Central memory CD8-positive, alpha-beta T cell (primary cell): ENCODE results near the gene HMGCL.
"Not testable (repeated sequence)": the region's sequence is repeated elsewhere in the genome, so short reads cannot be mapped to it uniquely, and the experiment has no call there.

Experiments used
- ATAC-seq: fragments of 150-1000 bp; cut with Tn5 transposase; replicated peaks from 2 replicates; pipeline ENCODE4 v1.10.0; 2022; ENCODE audit warnings: mild to moderate bottlenecking, moderate FRiP score, moderate number of reproducible peaks; ENCODE audit not compliant: poor library complexity, severe bottlenecking; ENCODE audit errors: extremely low read depth
- DNase-seq, 2 donors: peaks; one replicate each; pipeline ENCODE4 v3.0.0; 2021; ENCODE audit warnings: low spot score in 2 of 2
- H3K27ac Mint-ChIP-seq: one replicate; pipeline ENCODE4 v1.8.0; 2022; ENCODE audit warnings: low read depth, mild to moderate bottlenecking, moderate library complexity, mixed read lengths
- H3K27me3 Mint-ChIP-seq: one replicate; pipeline ENCODE4 v1.8.0; 2022; ENCODE audit warnings: mixed read lengths
- H3K36me3 Mint-ChIP-seq: one replicate; pipeline ENCODE4 v1.8.0; 2022; ENCODE audit warnings: mild to moderate bottlenecking, moderate library complexity, mixed read lengths; ENCODE audit not compliant: insufficient read depth
- H3K4me1 Mint-ChIP-seq: one replicate; pipeline ENCODE4 v1.8.0; 2022; ENCODE audit warnings: mixed read lengths
- H3K4me3 Mint-ChIP-seq: one replicate; pipeline ENCODE4 v1.8.0; 2022; ENCODE audit warnings: mild to moderate bottlenecking, moderate library complexity, mixed read lengths
- H3K9me3 Mint-ChIP-seq: one replicate; pipeline ENCODE4 v1.8.0; 2022; ENCODE audit warnings: mixed read lengths

The HMGCL gene

DNA sequence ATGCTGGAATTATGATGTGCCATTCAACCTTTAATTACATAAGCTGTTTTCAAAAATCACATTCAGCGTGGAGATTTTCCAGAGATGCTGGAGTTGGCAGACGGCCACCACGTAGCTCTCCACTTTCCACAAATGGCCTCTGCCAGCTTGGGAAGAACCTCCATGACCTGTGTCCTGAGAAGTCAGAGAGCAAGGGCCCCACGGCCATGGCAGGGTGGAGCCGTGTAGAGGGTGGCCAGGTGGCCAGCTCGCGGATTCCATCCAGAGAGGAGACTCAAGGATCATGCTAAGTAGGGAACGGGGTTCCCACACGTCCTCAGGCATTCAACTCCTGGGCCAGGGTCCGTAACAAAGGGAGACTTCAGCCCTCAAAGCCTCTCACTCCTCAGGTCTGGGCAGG lies 23.4 kb downstream of the HMGCL start:
- no peak for ATAC-seq
- Mint-ChIP-seq H3K36me3 (peaks cover 6% of the 10 kb centered on the region), H3K9me3 (no peaks in the 10 kb centered on the region), H3K4me3 (peak overlapping the region; percentile 84), H3K4me1 (peaks cover 19% of the 10 kb centered on the region), H3K27me3 (no peaks in the 10 kb centered on the region), H3K27ac (no peak overlapping the region)
- no peak for DNase-seq

DNA sequence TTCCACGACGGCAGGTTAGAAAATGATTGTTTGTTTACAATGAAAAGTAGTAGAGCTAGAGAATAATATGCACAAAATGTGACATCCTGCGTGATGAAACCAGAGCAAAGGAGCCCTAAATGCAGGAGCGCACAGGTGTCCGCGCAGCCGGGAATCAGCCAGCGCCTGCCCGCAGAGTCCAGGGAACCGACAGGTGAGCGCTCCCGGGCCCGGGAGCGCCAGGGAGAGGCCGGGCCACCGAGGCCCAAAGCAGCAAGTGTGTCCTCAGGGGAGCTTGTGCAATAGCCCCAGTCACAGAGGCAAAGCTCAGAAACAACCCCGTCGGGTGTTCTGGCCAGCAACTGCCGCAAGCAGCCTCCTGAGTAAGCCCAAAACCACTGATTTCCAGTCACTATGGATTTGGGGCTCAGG lies 23.9 kb downstream of the HMGCL start:
- H3K36me3 Mint-ChIP-seq: peaks cover 6% of the 10 kb centered on the region

DNA sequence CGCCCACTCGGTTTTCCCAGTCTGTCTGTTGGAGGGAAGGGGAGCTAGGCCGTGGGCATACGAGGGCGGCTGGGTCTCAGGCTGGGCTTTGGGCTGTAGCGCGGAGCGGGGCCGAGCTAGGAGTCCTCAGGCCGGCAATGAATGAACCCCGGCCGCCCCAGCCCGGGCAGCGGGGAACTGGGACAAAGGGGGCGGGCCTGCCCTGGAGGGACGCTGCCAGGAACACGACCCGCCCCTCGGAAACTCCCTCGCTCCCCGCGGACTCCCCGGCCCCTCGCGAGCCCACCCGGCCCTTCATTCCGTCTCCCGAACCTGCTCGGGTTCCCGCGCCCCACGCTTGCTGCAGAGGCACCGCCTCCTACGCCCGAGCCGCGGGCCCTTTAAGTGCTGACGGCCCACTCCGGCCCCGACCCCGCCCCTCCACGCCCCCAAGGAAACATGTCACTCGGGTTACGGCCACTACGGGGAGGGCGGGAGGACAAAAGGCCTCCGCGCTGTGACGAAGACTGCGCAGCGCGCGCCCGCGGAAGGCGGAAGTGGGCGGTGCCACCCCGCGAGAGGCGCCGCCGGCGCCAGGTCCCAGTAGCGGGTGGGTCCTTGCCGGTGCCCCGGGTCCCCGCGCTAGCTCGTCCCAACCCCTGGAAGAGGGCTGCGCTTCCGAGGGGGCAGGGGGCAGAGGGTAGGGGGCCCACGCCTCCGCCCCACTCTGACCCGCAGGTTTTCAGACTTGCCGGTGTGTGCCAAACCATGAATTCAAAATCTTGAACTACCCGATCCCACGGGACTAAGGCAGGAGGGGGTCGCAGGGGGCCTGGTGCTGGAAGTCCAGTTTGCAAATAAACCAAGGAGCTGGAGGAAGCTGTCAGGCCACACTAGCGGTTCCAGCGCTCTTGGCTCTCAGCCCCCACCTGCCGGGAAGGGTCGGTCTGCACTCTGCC lies 24.6 kb downstream of the HMGCL start, which contains the start of gene GALE:
Gene GALE (minus strand): TSS at position 355 of the 938 bp plus-strand sequence. CDS start 1,747 bp downstream, outside the sequence.
- H3K9me3 Mint-ChIP-seq: no peaks in the 10 kb centered on the region
- peaks cover 6% of the 10 kb centered on the region for H3K36me3 Mint-ChIP-seq
- peak within 1 kb of the TSS; percentile 84 for H3K4me3 Mint-ChIP-seq
- ATAC-seq: peak; percentile 91
- peak; percentile 85 to 92 for DNase-seq
- no peaks in the 10 kb centered on the region for H3K27me3 Mint-ChIP-seq
- peaks cover 19% of the 10 kb centered on the region for H3K4me1 Mint-ChIP-seq
- H3K27ac Mint-ChIP-seq: peak within 1 kb of the TSS; percentile 67

More for the DNA sequence above, 23.9 kb downstream of the HMGCL start:
- Mint-ChIP-seq H3K4me1 (peaks cover 19% of the 10 kb centered on the region), H3K27me3 (no peaks in the 10 kb centered on the region), H3K27ac (peak overlapping the region; percentile 67), H3K4me3 (peak overlapping the region; percentile 84), H3K9me3 (no peaks in the 10 kb centered on the region)
- DNase-seq (no peak), ATAC-seq (no peak)

DNA sequence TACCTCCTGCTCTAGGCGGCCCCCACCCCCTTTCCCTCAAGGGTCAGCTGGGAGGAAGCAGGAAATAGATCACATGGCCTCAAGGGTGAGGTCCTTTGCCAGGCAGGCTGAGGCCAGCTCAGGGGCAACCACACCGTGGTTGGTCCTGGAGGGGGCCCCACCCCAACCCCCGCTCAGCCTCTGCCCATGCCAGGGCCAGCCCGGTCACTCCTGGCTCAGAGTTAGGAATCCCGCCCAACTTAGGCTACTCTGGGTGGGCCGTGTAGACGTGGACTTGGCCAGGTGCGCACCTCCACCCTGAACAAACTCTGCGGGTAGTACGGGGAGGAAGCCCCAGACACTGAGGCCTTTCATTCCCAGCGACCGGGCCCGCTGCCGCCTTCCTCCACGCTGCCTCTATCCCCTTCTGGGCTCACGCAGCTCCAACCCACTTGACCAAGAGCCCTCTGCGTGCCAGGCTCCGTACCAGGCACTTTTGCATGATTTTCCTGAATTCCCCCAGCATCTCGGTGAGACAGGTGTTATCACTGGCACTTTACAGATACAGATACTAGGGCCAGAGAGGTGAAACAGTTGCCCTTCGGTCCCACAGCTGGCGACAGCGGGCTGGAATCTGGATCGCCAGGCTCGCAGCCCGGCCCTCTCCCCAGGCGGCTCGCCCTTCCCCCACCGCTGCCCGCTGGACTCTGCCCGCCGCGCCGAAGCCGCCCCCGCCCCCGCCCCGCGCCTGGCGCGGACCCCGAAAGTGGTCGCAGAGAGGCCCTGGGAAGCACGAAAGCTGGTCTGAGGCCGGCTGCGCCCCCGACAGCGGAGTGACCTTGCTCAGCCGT lies 25.4 kb downstream of the HMGCL start:
- ATAC-seq: no peak

DNA sequence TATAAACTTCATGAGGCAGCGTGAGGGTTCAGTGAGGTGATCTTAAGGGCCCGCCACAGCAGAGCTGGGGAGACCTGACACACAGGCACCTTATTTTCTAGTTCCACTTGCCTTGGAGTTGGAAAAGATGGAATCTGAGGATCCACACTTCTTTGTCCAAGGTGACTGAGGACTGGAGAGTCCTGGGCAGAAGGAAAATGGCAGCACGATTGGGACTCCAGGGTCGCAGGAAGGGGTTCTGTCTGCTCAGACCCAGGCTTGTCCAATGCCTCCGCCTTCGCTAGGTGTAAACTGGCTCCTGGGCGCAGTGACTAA lies 26.0 kb downstream of the HMGCL start:
- Mint-ChIP-seq H3K36me3 (peaks cover 7% of the 10 kb centered on the region), H3K4me3 (peak overlapping the region; percentile 84), H3K4me1 (peaks cover 19% of the 10 kb centered on the region), H3K27me3 (no peaks in the 10 kb centered on the region), H3K9me3 (no peaks in the 10 kb centered on the region), H3K27ac (peak overlapping the region; percentile 1)
- no peak for DNase-seq
- ATAC-seq: no peak

More for the DNA sequence above, 25.4 kb downstream of the HMGCL start:
- Mint-ChIP-seq H3K4me3 (peak overlapping the region; percentile 84), H3K9me3 (no peaks in the 10 kb centered on the region), H3K4me1 (peaks cover 19% of the 10 kb centered on the region), H3K27me3 (no peaks in the 10 kb centered on the region), H3K36me3 (peaks cover 8% of the 10 kb centered on the region), H3K27ac (peak overlapping the region; percentile 67)
- no peak for DNase-seq

DNA sequence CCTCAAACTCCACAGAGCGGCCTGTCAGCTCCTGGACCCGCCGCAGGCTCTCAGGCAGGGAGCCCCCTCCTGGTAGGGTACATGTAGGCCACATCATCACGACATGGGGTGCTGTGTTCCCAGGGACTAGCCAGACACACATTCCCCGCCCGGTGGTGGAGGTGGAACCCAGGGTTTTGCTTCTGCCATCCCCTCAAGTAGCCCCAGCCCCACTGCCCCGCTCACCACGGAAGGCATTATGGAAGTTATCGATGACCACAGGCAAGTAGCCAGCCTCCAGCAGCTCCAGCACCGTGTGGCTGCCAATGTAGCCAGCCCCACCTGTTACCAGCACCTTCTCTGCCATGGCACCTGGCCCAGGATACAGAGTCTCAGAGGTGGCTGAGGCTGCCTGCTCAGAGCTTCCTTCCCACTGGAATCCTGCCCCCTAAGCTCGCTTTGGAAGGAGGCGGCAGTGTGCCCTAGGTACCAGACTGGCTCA lies 26.5 kb downstream of the HMGCL start:
- H3K9me3 Mint-ChIP-seq: no peaks in the 10 kb centered on the region
- H3K27ac Mint-ChIP-seq: peak overlapping the region; percentile 41

DNA sequence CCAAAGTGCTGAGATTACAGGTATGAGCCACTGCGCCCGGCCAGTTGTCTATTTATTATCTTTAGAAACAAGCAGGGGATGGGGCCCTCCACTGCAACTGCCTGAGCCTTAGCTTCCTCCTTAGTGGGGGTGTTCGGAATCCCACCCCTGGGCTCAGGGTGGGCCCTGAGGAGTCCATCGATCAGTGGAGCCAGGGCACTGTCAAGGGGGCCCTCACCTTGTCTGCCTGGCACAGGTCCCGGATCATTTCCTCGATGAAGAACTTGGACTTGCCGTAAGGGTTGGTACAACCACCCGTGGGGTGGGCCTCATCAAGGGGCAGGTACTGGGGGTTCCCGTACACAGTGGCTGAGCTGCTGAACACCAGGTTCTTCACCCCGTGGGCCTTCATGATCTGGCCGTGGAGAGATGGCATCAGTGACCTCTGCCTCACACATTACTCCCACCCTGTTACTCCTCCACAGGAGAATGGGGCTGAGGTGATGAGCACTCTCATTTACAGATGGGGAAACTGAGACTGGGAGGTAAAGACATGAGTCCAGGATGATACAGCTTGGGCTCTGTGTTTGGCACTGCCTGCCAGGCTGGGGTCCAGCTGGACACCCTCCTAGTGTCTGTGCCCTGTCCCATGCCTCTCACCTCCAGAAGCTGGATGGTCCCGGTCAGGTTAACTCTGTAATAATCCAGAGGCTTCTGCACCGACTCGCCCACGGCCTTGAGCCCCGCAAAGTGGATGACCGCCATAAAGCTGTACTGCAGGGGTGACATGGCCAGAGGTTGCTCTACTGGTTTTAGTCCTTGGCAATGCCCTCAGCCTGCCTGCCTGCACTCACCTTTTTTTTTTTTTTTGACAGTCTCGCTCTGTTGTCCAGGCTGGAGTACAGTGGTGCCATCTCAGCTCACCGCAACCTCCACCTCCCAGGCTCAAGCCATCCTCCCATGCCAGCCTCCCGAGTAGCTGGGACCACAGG lies 27.5 kb downstream of the HMGCL start:
- Mint-ChIP-seq H3K9me3 (no peaks in the 10 kb centered on the region), H3K4me1 (peaks cover 24% of the 10 kb centered on the region), H3K27ac (no peak overlapping the region), H3K27me3 (no peaks in the 10 kb centered on the region), H3K4me3 (no peak overlapping the region), H3K36me3 (peaks cover 13% of the 10 kb centered on the region)
- no peak for ATAC-seq
- no peak for DNase-seq

More for the DNA sequence above, 26.5 kb downstream of the HMGCL start:
- H3K36me3 Mint-ChIP-seq: peaks cover 7% of the 10 kb centered on the region
- ATAC-seq (no peak), DNase-seq (no peak)
- no peak overlapping the region for H3K4me3 Mint-ChIP-seq
- no peaks in the 10 kb centered on the region for H3K27me3 Mint-ChIP-seq
- H3K4me1 Mint-ChIP-seq: peaks cover 19% of the 10 kb centered on the region

DNA sequence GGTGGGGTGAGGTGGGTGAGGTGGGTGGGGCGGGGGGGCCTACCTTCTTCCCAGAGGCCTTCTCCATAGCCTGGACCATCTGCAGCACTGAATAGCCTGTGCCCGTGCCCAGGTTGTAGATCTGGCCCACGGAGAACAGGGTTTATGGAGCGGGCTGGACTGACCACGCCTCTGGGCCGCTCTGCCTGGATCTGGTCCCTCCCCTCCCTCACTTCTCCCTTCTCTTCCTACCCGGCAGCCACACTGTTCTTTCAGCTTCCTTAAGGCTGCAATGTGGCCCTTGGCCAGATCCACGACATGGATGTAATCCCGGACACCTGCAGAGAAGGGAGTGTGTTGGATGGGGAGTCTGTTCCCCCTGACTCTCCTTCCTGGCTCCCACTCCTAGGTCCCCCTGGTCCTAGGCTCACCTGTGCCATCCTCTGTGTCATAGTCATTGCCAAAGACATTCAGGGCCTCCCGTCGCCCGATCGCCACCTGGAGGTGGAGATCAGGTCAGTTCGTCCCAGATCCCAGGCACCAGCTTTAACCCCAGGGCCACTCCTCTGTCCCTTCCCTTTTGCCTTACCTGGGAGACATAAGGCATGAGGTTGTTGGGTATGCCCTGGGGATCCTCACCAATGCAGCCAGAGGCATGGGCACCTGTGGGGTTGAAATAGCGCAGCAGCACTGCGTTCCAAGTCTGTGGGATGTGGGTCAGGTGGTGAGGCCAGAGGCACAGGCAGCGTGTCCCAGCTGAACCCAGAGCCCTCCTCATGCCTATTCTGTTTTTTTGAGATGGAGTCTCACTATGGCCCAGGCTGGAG lies 28.6 kb downstream of the HMGCL start:
- Mint-ChIP-seq H3K27me3 (no peaks in the 10 kb centered on the region), H3K4me3 (no peak overlapping the region), H3K4me1 (peaks cover 34% of the 10 kb centered on the region), H3K27ac (peak overlapping the region; percentile 46), H3K9me3 (no peaks in the 10 kb centered on the region), H3K36me3 (peaks cover 16% of the 10 kb centered on the region)
- ATAC-seq: no peak
- DNase-seq: no peak

DNA sequence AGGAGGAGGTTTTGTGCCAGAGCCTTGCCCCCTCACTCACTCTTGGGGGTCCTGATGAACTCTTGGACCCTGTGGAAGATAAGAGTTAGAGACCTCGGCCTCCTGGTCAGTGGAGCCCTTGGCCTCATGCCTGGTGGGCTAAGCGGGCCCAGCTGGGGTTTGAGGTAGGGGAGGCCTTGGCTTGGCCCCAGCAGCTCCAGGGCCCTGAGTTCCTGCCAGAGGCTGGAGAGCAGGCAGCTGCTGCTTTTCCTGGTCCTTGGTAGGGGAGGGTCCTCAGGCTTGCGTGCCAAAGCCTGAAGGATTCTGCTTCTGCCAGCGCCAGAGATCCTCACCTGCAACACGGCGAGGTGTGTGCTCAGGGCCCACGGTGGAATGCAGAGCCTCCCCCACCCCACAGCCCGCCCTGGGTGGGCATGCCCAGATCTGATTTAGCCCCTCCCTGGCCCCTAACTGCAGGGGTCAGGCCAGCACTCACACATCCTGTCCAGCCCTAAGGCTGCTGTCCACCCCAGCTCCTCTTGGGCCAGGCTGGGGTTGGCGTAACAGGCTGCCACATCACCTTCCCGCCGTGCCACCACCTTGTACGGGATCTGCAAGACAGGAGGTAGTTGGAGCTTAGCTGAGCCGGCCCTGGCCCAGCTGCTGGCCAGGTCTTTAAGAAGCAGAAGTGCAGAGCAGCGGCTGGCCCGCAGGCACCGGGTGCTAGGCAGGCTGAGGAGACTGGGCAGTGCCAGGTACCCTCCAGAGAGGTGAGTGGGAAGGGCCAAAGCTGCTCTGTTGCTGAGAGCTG lies 29.4 kb downstream of the HMGCL start:
- H3K4me1 Mint-ChIP-seq: peaks cover 38% of the 10 kb centered on the region
- ATAC-seq (no peak), DNase-seq (no peak)
- no peaks in the 10 kb centered on the region for H3K9me3 Mint-ChIP-seq
- H3K27me3 Mint-ChIP-seq: no peaks in the 10 kb centered on the region
- no peak overlapping the region for H3K27ac Mint-ChIP-seq
- peaks cover 21% of the 10 kb centered on the region for H3K36me3 Mint-ChIP-seq
- no peak overlapping the region for H3K4me3 Mint-ChIP-seq

DNA sequence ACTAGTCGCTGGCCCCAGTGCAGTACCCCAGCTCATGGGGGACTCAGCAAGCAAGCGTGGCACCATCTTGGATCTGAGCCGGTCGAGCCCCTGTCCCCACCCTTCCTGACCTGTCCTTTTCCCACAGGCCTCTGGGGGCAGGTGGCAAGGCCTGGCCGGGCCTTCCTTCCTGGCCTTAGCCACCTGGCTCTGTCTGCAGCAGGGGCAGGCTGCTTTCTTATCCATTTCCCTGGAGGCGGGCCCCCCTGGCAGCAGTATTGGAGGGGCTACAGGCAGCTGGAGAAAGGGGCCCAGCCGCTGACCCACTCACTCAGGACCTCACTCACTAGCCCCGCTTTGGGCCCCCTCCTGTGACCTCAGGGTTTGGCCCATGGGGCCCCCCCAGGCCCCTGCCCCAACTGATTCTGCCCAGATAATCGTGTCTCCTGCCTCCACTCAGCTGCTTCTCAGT lies 30.5 kb downstream of the HMGCL start:
- not testable (repeated sequence) for H3K27me3 Mint-ChIP-seq

More for the DNA sequence above, 30.5 kb downstream of the HMGCL start:
- not testable (repeated sequence) for DNase-seq, H3K27ac Mint-ChIP-seq, H3K4me3 Mint-ChIP-seq, H3K9me3 Mint-ChIP-seq, ATAC-seq
- Mint-ChIP-seq H3K4me1 (peaks cover 41% of the 10 kb centered on the region), H3K36me3 (peaks cover 27% of the 10 kb centered on the region)
